ENCODE measurements around the gene DLX6. TPM values are rescaled to one million over a fixed set of nuclear protein-coding genes. Genes with fewer than 3 reads are reported as not detected.
A peak's percentile ranks its signal among the peaks of the same experiment; 100 is the strongest.
"Not testable (repeated sequence)": the region's sequence is repeated elsewhere in the genome, so short reads cannot be mapped to it uniquely, and the experiment has no call there.

Gene DLX6
- total RNA-seq, 2 experiments from 2014 or later: not detected

- ChIA-PET POLR2A (interaction anchor here (0.6 kb wide), 1 partner anchor 985 kb away, joined by 3 read pairs; no protein-coding TSS in a partner anchor), CTCF (ENCODE audit: unreplicated experiment) (interaction anchor here (1.1 kb wide), 1 partner anchor 19 kb away, joined by 4 read pairs; no protein-coding TSS in a partner anchor)
- no TSS peak for BruUV-seq (replicated peaks)
- H3K4me3 ChIP-seq (ENCODE audit: low read depth, low read length, poor library complexity, severe bottlenecking): no peak overlapping the region
- H4K20me1 ChIP-seq (ENCODE audit: insufficient read depth, low read length): no peaks in the 10 kb centered on the region
- H2AFZ ChIP-seq (ENCODE audit: low read length): peak overlapping the region; percentile 56; the same call in 1 of the 2 replicates
- H3K79me2 ChIP-seq (ENCODE audit: insufficient read depth, low read depth, low read length): no peaks in the 10 kb centered on the region
- intact Hi-C loops (cut with micrococcal nuclease; ENCODE audit: unreplicated experiment): loop anchor here (1.0 to 2.0 kb wide), 3 partner anchors 612 to 1111 kb away; no protein-coding TSS in a partner anchor
- TF ChIP-seq EZH2phosphoT487 (IDR thresholded peaks at IDR 0.05; ENCODE audit: borderline replicate concordance, low read depth, low read length) (no peak), CTCF (conservative IDR thresholded peaks at IDR 0.05; ENCODE audit: low read length) (no peak)
- no peaks in the 10 kb centered on the region for H3K4me1 ChIP-seq (ENCODE audit: insufficient read depth, low read length, poor library complexity, severe bottlenecking)
- DNase-seq (ENCODE audit: low spot score): no peak
- H3K4me2 ChIP-seq (ENCODE audit: low read length): no peak overlapping the region
- no peaks in the 10 kb centered on the region for H3K9me3 ChIP-seq (ENCODE audit: low read length)
- no peaks in the 10 kb centered on the region for H3K9me2 ChIP-seq (ENCODE audit: insufficient read depth, low read length)
- no peaks in the 10 kb centered on the region for H3K36me3 ChIP-seq (ENCODE audit: insufficient read depth, low read length)
- no peak overlapping the region for H3K27ac ChIP-seq (ENCODE audit: low read depth, low read length, poor library complexity, severe bottlenecking)
These were observed 21.5 kb downstream of the DLX6 start for GRCh38 chr7:97026715-97027426.

- Histone ChIP-seq H3K27ac (ENCODE audit: low read depth, low read length, poor library complexity, severe bottlenecking) (no peak overlapping the region), H3K36me3 (ENCODE audit: insufficient read depth, low read length) (no peaks in the 10 kb centered on the region), H3K9me2 (ENCODE audit: insufficient read depth, low read length) (no peaks in the 10 kb centered on the region), H3K9me3 (ENCODE audit: low read length) (no peaks in the 10 kb centered on the region), H4K20me1 (ENCODE audit: insufficient read depth, low read length) (no peaks in the 10 kb centered on the region), H3K4me1 (ENCODE audit: insufficient read depth, low read length, poor library complexity, severe bottlenecking) (no peaks in the 10 kb centered on the region), H3K79me2 (ENCODE audit: insufficient read depth, low read depth, low read length) (no peaks in the 10 kb centered on the region), H3K4me2 (ENCODE audit: low read length) (no peak overlapping the region), H3K4me3 (ENCODE audit: low read depth, low read length, poor library complexity, severe bottlenecking) (no peak overlapping the region), H2AFZ (ENCODE audit: low read length) (peak overlapping the region; percentile 56; the same call in 1 of the 2 replicates)
- CTCF ChIA-PET (ENCODE audit: unreplicated experiment): interaction anchor here (0.8 to 1.1 kb wide), 2 partner anchors 20 to 1113 kb away, joined by 3 to 4 read pairs; no protein-coding TSS in a partner anchor
- POLR2A ChIA-PET: interaction anchor here (0.6 kb wide), 1 partner anchor 984 kb away, joined by 3 read pairs; no protein-coding TSS in a partner anchor
- TF ChIP-seq CTCF (conservative IDR thresholded peaks at IDR 0.05; ENCODE audit: low read length): peak; percentile 87
- no peak for TF ChIP-seq EZH2phosphoT487 (IDR thresholded peaks at IDR 0.05; ENCODE audit: borderline replicate concordance, low read depth, low read length)
- peak; percentile 71 for DNase-seq (ENCODE audit: low spot score)
- no TSS peak for BruUV-seq (replicated peaks)
- intact Hi-C loops (cut with micrococcal nuclease; ENCODE audit: unreplicated experiment): loop anchor here (1.0 to 2.0 kb wide), 3 partner anchors 612 to 1111 kb away; no protein-coding TSS in a partner anchor
These were observed 22.3 kb downstream of the DLX6 start for GRCh38 chr7:97027427-97028234.

- BruUV-seq (replicated peaks); H4K20me1 ChIP-seq (ENCODE audit: insufficient read depth, low read length); H3K9me3 ChIP-seq (ENCODE audit: low read length); CTCF ChIA-PET (ENCODE audit: unreplicated experiment); H3K4me3 ChIP-seq (ENCODE audit: low read depth, low read length, poor library complexity, severe bottlenecking); POLR2A ChIA-PET; H3K9me2 ChIP-seq (ENCODE audit: insufficient read depth, low read length); H3K4me1 ChIP-seq (ENCODE audit: insufficient read depth, low read length, poor library complexity, severe bottlenecking); DNase-seq (ENCODE audit: low spot score); H3K4me2 ChIP-seq (ENCODE audit: low read length); H3K79me2 ChIP-seq (ENCODE audit: insufficient read depth, low read depth, low read length); intact Hi-C loops (cut with micrococcal nuclease; ENCODE audit: unreplicated experiment); H3K27ac ChIP-seq (ENCODE audit: low read depth, low read length, poor library complexity, severe bottlenecking); H2AFZ ChIP-seq (ENCODE audit: low read length); H3K36me3 ChIP-seq (ENCODE audit: insufficient read depth, low read length): not testable (repeated sequence)
These were observed 29.0 kb downstream of the DLX6 start for GRCh38 chr7:97034213-97034852.
